NB4 (cell line): ENCODE data around the gene ARHGAP15.

ENCODE experiments used
- CTCF ChIP-seq: IDR thresholded peaks from one replicate; pipeline ENCODE4 v1.5.1; 2012; ENCODE audit warnings: low read depth, low read length
- MAX ChIP-seq: IDR thresholded peaks from 2 replicates; pipeline ENCODE4 v1.6.1; 2011; ENCODE audit warnings: low read depth, low read length
- POLR2A ChIP-seq: IDR thresholded peaks from 2 replicates; pipeline ENCODE4 v1.6.1; 2011; ENCODE audit warnings: mild to moderate bottlenecking; ENCODE audit not compliant: insufficient read length; ENCODE audit errors: extremely low read depth

- TF ChIP-seq CTCF (no peak), POLR2A (no peak), MAX (no peak)
These were observed 44.0 kb upstream of the ARHGAP15 start for GRCh38 chr2:143085125-143085784.
